ENCODE measurements around the gene ZCCHC9. TPM values are rescaled to one million over a fixed set of nuclear protein-coding genes. Genes with fewer than 3 reads are reported as not detected.

Gene ZCCHC9
- polyA plus RNA-seq, result 17.8 and 31.7 TPM in 2 replicates

GRCh38 chr5:81301271-81302015 lies at the start of gene ZCCHC9:
Gene ZCCHC9 (plus strand): TSS chr5:81301587. CDS start chr5:81304758, 3,171 bp downstream.

Other genes with a start within 250 kb of the ZCCHC9 start
- gene CKMT2, start 68.3 kb upstream of the ZCCHC9 start, polyA plus RNA-seq, result 0.87 TPM in 1 of 2 replicates, not detected in the other
- gene ACOT12, start 92.5 kb downstream of the ZCCHC9 start, polyA plus RNA-seq, result not detected in 2 replicates